GM06990 (cell line): ENCODE data around the gene DEPDC1B.
"Not testable (repeated sequence)": the region's sequence is repeated elsewhere in the genome, so short reads cannot be mapped to it uniquely, and the experiment has no call there.

ENCODE experiments used
- DNase-seq: peaks from one replicate; pipeline ENCODE4 v3.0.0-alpha.2; 2011; ENCODE audit not compliant: insufficient read length; ENCODE audit errors: extremely low read depth
- H3K27me3 ChIP-seq: replicated peaks from 2 replicates; pipeline ENCODE4 v1.6.0; 2011; ENCODE audit warnings: low read length; ENCODE audit not compliant: control insufficient read depth, insufficient read depth
- H3K36me3 ChIP-seq: 2 replicates; pipeline ENCODE4 v1.5.1; 2011; ENCODE audit warnings: low read length; ENCODE audit not compliant: control insufficient read depth, insufficient read depth
- H3K4me3 ChIP-seq: replicated peaks from 2 replicates; pipeline ENCODE4 v1.5.1; 2011; ENCODE audit warnings: low read depth, mild to moderate bottlenecking, control low read depth, low read length
- TF ChIP-seq, protein P1 (sequence below): IDR thresholded peaks from 2 replicates; pipeline ENCODE4 v1.5.1; 2011; ENCODE audit warnings: low read length, control low read depth, mild to moderate bottlenecking, inconsistent platforms; ENCODE audit not compliant: insufficient read depth, poor library complexity, severe bottlenecking

DEPDC1B gene

DNA sequence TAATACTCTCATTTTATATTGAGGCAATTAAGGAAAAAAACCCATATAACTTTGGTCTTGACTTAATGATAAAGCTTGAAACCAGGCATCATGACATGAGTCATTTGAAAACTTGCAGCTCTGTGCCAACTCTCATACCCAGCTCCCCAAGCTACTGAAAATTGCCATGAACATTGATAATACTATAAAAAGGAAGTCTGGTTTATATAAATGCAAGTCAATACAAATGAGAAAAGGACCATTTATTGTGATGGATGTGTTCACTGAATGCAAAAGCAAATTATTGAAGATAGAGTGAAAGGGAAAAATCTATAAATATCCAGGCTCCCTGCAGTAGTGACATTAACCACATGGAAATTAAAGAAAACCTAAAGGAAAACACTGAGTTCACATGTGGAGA, 116.3 kb downstream of the DEPDC1B start:
- TF ChIP-seq, protein P1, sequence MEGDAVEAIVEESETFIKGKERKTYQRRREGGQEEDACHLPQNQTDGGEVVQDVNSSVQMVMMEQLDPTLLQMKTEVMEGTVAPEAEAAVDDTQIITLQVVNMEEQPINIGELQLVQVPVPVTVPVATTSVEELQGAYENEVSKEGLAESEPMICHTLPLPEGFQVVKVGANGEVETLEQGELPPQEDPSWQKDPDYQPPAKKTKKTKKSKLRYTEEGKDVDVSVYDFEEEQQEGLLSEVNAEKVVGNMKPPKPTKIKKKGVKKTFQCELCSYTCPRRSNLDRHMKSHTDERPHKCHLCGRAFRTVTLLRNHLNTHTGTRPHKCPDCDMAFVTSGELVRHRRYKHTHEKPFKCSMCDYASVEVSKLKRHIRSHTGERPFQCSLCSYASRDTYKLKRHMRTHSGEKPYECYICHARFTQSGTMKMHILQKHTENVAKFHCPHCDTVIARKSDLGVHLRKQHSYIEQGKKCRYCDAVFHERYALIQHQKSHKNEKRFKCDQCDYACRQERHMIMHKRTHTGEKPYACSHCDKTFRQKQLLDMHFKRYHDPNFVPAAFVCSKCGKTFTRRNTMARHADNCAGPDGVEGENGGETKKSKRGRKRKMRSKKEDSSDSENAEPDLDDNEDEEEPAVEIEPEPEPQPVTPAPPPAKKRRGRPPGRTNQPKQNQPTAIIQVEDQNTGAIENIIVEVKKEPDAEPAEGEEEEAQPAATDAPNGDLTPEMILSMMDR, result no peak
- H3K36me3 ChIP-seq, result no peaks in the 10 kb centered on the region; the same call in 1 of the 2 replicates
- no peak overlapping the region for H3K4me3 ChIP-seq
- no peaks in the 10 kb centered on the region for H3K27me3 ChIP-seq
- DNase-seq, result no peak

GRCh38 chr5:60578315-60578714, 121.7 kb downstream of the DEPDC1B start:
- DNase-seq, result no peak
- TF ChIP-seq, protein P1, result no peak
- H3K27me3 ChIP-seq, result no peaks in the 10 kb centered on the region

DNA sequence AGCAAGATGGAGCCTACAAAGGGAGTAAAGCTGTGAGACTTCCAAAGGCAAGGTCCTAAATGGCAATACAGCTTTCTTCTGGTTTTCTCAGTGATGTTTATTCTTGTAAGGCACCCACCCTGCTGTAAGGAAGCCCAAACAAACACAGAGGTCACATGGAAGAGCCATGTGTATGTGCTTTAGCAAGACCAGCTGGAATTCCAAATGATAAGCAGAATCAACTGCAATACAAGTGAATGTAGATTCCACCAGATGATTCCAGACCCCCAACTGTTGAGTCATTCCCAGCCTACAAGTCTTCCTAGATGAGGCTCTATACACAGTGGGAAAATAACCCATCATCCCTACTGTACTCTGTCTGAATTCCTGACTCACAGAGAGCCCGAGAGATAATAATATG, 122.8 kb downstream of the DEPDC1B start:
- TF ChIP-seq, protein P1, result no peak

More at GRCh38 chr5:60578315-60578714, 121.7 kb downstream of the DEPDC1B start:
- Histone ChIP-seq H3K36me3 (no peaks in the 10 kb centered on the region), H3K4me3 (no peak overlapping the region)

DNA sequence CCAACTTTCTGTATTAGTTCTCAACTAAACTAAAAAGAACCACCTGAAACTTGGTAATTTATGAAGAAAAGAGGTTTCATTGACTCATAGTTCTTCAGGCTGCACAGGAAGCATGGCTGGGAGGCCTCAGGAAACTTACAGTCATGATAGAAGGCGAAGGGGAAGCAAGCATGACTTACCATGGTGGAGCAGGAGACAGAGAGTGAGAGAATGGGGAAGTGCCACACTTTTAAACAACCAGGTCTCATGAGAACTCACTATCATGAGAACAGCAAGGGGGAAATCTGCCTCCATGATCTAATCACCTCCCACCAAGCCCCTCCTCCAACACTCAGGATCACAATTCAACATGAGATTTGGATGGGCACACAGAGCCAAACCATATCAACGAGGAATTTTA, 123.5 kb downstream of the DEPDC1B start:
- no peaks in the 10 kb centered on the region for H3K27me3 ChIP-seq
- no peaks in the 10 kb centered on the region for H3K36me3 ChIP-seq
- no peak for DNase-seq
- TF ChIP-seq, protein P1, result no peak
- H3K4me3 ChIP-seq, result no peak overlapping the region

More for the DNA sequence above, 122.8 kb downstream of the DEPDC1B start:
- DNase-seq, result no peak
- H3K36me3 ChIP-seq, result no peaks in the 10 kb centered on the region
- H3K4me3 ChIP-seq, result no peak overlapping the region
- H3K27me3 ChIP-seq, result no peaks in the 10 kb centered on the region

DNA sequence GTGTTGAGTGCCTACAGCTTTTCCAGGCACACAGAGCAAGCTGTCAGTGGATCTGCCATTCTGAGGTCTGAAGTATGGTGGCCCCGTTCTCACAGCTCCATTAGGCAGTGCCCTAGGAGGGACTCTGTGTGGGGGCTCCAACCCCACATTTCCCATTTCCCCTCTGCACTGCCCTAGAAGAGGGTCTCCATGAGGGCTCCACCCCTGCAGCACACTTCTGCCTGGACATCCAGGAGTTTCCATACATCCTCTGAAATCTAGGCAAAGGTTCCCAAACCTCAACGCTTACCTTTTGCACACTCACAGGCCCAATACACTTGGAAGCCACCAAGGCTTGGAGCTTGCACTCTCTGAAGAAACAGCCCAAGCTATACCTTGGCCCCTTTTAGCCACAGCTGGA, 131.3 kb downstream of the DEPDC1B start:
- Histone ChIP-seq H3K4me3 (no peak overlapping the region), H3K27me3 (no peaks in the 10 kb centered on the region), H3K36me3 (no peaks in the 10 kb centered on the region)
- TF ChIP-seq, protein P1, result no peak
- no peak for DNase-seq

DNA sequence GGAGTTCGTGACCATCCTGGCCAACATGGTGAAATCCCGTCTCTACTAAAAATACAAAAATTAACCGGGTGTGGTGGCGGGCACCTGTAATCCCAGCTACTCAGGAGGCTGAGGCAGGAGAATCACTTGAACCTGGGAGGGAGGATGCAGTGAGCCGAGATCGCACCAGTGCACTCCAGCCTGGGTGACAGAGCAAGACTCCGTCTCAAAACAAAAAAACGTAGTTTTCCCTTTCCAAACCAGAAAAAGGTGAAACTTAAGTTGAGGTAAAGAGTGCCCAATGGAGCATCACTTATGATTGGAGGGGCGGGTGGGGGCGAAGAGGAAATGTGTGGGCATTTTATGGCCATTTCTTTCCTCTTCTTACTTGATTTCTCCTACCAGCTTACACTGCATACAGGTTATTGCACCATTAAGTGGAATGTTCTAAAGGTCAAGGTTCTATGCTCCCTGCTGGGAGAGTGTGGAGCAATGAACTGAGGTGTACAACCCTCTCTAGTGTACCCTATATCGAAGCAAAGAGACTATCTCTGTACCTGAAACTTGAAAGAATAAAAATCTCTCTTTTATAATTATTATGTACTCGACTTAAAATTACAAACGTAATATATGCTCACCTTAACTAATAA, 136.2 kb downstream of the DEPDC1B start:
- no peaks in the 10 kb centered on the region for H3K36me3 ChIP-seq
- H3K27me3 ChIP-seq, result no peaks in the 10 kb centered on the region
- TF ChIP-seq, protein P1, result no peak
- no peak for DNase-seq
- no peak overlapping the region for H3K4me3 ChIP-seq

DNA sequence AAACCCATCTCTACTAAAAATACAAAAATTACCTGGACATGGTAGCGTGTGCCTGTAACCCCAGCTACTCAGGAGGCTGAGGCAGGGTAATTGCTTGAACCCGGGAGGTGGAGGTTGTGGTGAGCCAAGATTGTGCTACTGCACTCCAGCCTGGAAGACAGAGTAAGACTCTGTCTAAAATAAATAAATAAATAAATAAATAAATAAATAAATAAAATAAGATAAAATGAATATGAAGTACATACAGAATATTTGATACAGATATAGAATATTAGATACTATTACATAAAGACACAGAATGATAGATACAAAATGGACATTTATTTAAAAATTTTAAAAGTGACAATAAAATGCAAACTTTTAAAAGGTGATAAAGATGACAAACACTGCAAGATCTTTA, 146.7 kb downstream of the DEPDC1B start:
- H3K36me3 ChIP-seq, H3K27me3 ChIP-seq, H3K4me3 ChIP-seq, DNase-seq: not testable (repeated sequence)
